ENCODE data around the gene KRTAP13-3.

GRCh38 chr21:30395731-30396130, 30.0 kb downstream of the KRTAP13-3 start, which contains the start of gene KRTAP13-1:
- no peak for TF ChIP-seq MAFK (IDR thresholded peaks at IDR 0.05; ENCODE audit: low read depth, low read length)
- TF ChIP-seq, protein P1, sequence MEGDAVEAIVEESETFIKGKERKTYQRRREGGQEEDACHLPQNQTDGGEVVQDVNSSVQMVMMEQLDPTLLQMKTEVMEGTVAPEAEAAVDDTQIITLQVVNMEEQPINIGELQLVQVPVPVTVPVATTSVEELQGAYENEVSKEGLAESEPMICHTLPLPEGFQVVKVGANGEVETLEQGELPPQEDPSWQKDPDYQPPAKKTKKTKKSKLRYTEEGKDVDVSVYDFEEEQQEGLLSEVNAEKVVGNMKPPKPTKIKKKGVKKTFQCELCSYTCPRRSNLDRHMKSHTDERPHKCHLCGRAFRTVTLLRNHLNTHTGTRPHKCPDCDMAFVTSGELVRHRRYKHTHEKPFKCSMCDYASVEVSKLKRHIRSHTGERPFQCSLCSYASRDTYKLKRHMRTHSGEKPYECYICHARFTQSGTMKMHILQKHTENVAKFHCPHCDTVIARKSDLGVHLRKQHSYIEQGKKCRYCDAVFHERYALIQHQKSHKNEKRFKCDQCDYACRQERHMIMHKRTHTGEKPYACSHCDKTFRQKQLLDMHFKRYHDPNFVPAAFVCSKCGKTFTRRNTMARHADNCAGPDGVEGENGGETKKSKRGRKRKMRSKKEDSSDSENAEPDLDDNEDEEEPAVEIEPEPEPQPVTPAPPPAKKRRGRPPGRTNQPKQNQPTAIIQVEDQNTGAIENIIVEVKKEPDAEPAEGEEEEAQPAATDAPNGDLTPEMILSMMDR (IDR thresholded peaks at IDR 0.05; ENCODE audit: control extremely low read depth in 1 of 3, insufficient read depth in 1 of 3, low read depth in 1 of 3, low read length in 3 of 3) = no peak
- no peak for TF ChIP-seq EP300 (IDR thresholded peaks at IDR 0.05; ENCODE audit: borderline replicate concordance in 1 of 2, low read depth in 2 of 2, low read length in 2 of 2)
